Sigmoid colon (tissue), 7 donors: ENCODE data around the gene FMNL2. TPM values are rescaled to one million over a fixed set of nuclear protein-coding genes. Genes with fewer than 3 reads are reported as not detected.

ENCODE experiments used
- DNase-seq: peaks from one replicate; pipeline ENCODE4 v3.0.0-alpha.2; 2019
- H3K27ac ChIP-seq, 4 donors: fragments of 200-600 bp; sonication (generic); one replicate each; pipeline ENCODE4 v1.5.1; 2016 to 2019; ENCODE audit warnings: mild to moderate bottlenecking in 1 of 4
- H3K27me3 ChIP-seq, 3 donors: fragments of 200-600 bp; sonication (generic); one replicate each; pipeline ENCODE4 v1.5.1; 2019; ENCODE audit warnings: mild to moderate bottlenecking in 1 of 3
- H3K36me3 ChIP-seq, 4 donors: fragments of 200-600 bp; sonication (generic); one replicate each; pipeline ENCODE4 v1.5.1; 2016 to 2019
- H3K4me1 ChIP-seq, 4 donors: fragments of 200-600 bp; sonication (generic); one replicate each; pipeline ENCODE4 v1.5.1; 2017 to 2019
- H3K4me3 ChIP-seq, 4 donors: fragments of 200-600 bp; sonication (generic); one replicate each; pipeline ENCODE4 v1.5.1; 2017 to 2019; ENCODE audit warnings: mild to moderate bottlenecking in 2 of 4, moderate library complexity in 1 of 4
- H3K9me3 ChIP-seq, 4 donors: fragments of 200-600 bp in 3 of 4; sonication (generic) in 3 of 4; one replicate each; pipeline versions ENCODE4 v1.5.1 to v1.6.1; 2013 to 2019
- CTCF ChIP-seq, 4 experiments: fragments of 450-650 bp in 3 of 4; fragments of 200-600 bp in 1 of 4; IDR thresholded peaks; one replicate each; pipeline ENCODE4 v1.5.1; 2016 to 2019; ENCODE audit warnings: antibody characterized with exemption in 4 of 4, mild to moderate bottlenecking in 3 of 4, moderate library complexity in 2 of 4
- EP300 ChIP-seq, 4 donors: sonication (generic); formaldehyde crosslinking; IDR thresholded peaks; one replicate each; pipeline ENCODE4 v1.6.1; 2017; ENCODE audit warnings: antibody characterized with exemption in 4 of 4
- POLR2A ChIP-seq, 2 donors: fragments of 450-650 bp; IDR thresholded peaks; one replicate each; pipeline ENCODE4 v1.6.1; 2016; ENCODE audit warnings: antibody characterized with exemption in 2 of 2, mild to moderate bottlenecking in 2 of 2, moderate library complexity in 2 of 2
- POLR2AphosphoS5 ChIP-seq, 4 donors: sonication (generic); formaldehyde crosslinking; IDR thresholded peaks; one replicate each; pipeline ENCODE4 v1.6.1; 2017; ENCODE audit warnings: antibody characterized with exemption in 4 of 4
- WGBS, 2 donors: extraction: QIAGEN DNeasy Blood & Tissue Kit; methylation state at CpG; one replicate each; pipeline ENCODE4 v1.1.7; 2013; 5-methylcytosine and 5-hydroxymethylcytosine counted together
- intact Hi-C: fragments of 100-400 bp; cut with DNase I; formaldehyde crosslinking; loops from one replicate; pipeline ENCODE4 v1.15.1; 2023
- polyA plus RNA-seq, 3 donors: library from polyadenylated mRNA; stranded (reverse); fragments of 200-250 nt; gene quantifications; one replicate each; pipeline ENCODE4 v1.2.3, GENCODE V29; 2013
- total RNA-seq, 4 donors: library from RNA; depleted of rRNA; stranded (reverse); fragments of >200 nt; gene quantifications; one replicate each; pipeline ENCODE4 v1.1.0, GENCODE V29; 2016
- donor health status: healthy with polysubstance abuse.
- donor health status: Bipolar disorder and iron deficiency.
- donor health status: healthy.

Gene FMNL2
- total and polyA plus RNA-seq, 7 donors, result 9.4 to 30.5 (median 17.8) TPM

GRCh38 chr2:152454371-152454770, 119.4 kb downstream of the FMNL2 start:
- TF ChIP-seq POLR2A (IDR thresholded peaks at IDR 0.05), result no peak
- no peak for TF ChIP-seq CTCF (IDR thresholded peaks at IDR 0.05)
- no peak for TF ChIP-seq EP300 (IDR thresholded peaks at IDR 0.05)
- TF ChIP-seq POLR2AphosphoS5 (IDR thresholded peaks at IDR 0.05), result no peak
- Histone ChIP-seq H3K4me1 (no peaks in the 10 kb centered on the region), H3K4me3 (no peak overlapping the region), H3K36me3 (no peaks in the 10 kb centered on the region), H3K9me3 (no peaks in the 10 kb centered on the region), H3K27ac (no peak overlapping the region), H3K27me3 (no peaks in the 10 kb centered on the region)
- intact Hi-C loops, result no loop called here
- 90 to 94% methylated on average over 1 of the region's 1 CpG for WGBS, 2 donors
- DNase-seq, result no peak

GRCh38 chr2:152454960-152455359, 120.0 kb downstream of the FMNL2 start:
- TF ChIP-seq CTCF (IDR thresholded peaks at IDR 0.05), result no peak
- TF ChIP-seq EP300 (IDR thresholded peaks at IDR 0.05), result no peak
- TF ChIP-seq POLR2AphosphoS5 (IDR thresholded peaks at IDR 0.05), result no peak
- no peak for TF ChIP-seq POLR2A (IDR thresholded peaks at IDR 0.05)
- intact Hi-C loops, result no loop called here
- DNase-seq, result no peak

GRCh38 chr2:152455738-152456137, 120.8 kb downstream of the FMNL2 start:
- DNase-seq, result no peak
- intact Hi-C loops, result no loop called here

More at GRCh38 chr2:152454960-152455359, 120.0 kb downstream of the FMNL2 start:
- no peaks in the 10 kb centered on the region for H3K36me3 ChIP-seq
- WGBS, 2 donors, result 53 to 60% methylated on average over 1 of the region's 1 CpG
- no peak overlapping the region for H3K4me3 ChIP-seq
- no peaks in the 10 kb centered on the region for H3K27me3 ChIP-seq
- peaks cover 0 to 4% (median 0%) of the 10 kb centered on the region in 4 donors for H3K4me1 ChIP-seq
- no peak overlapping the region for H3K27ac ChIP-seq
- no peaks in the 10 kb centered on the region for H3K9me3 ChIP-seq

GRCh38 chr2:152456262-152456661, 121.3 kb downstream of the FMNL2 start:
- intact Hi-C loops, result no loop called here
- no peak overlapping the region for H3K27ac ChIP-seq
- 96 to 98% methylated on average over 3 of the region's 3 CpGs for WGBS, 2 donors
- no peak overlapping the region for H3K4me3 ChIP-seq
- H3K4me1 ChIP-seq, result peaks cover 0 to 5% (median 0%) of the 10 kb centered on the region in 4 donors
- no peaks in the 10 kb centered on the region for H3K9me3 ChIP-seq
- H3K27me3 ChIP-seq, result no peaks in the 10 kb centered on the region
- no peak for DNase-seq
- no peaks in the 10 kb centered on the region for H3K36me3 ChIP-seq
- no peak for TF ChIP-seq POLR2AphosphoS5 (IDR thresholded peaks at IDR 0.05)
- no peak for TF ChIP-seq CTCF (IDR thresholded peaks at IDR 0.05)
- TF ChIP-seq EP300 (IDR thresholded peaks at IDR 0.05), result no peak
- TF ChIP-seq POLR2A (IDR thresholded peaks at IDR 0.05), result no peak

More at GRCh38 chr2:152455738-152456137, 120.8 kb downstream of the FMNL2 start:
- Histone ChIP-seq H3K4me3 (no peak overlapping the region), H3K27ac (no peak overlapping the region), H3K9me3 (no peaks in the 10 kb centered on the region), H3K27me3 (no peaks in the 10 kb centered on the region), H3K4me1 (peaks cover 0 to 5% (median 0%) of the 10 kb centered on the region in 4 donors), H3K36me3 (no peaks in the 10 kb centered on the region)
- TF ChIP-seq CTCF (IDR thresholded peaks at IDR 0.05), result no peak
- no peak for TF ChIP-seq EP300 (IDR thresholded peaks at IDR 0.05)
- no peak for TF ChIP-seq POLR2AphosphoS5 (IDR thresholded peaks at IDR 0.05)
- TF ChIP-seq POLR2A (IDR thresholded peaks at IDR 0.05), result no peak
- WGBS, 2 donors, result 96 to 98% methylated on average over 6 of the region's 6 CpGs

GRCh38 chr2:152458441-152458940, 123.5 kb downstream of the FMNL2 start:
- no peaks in the 10 kb centered on the region for H3K9me3 ChIP-seq
- no peaks in the 10 kb centered on the region for H3K36me3 ChIP-seq
- peaks cover 0 to 5% (median 0%) of the 10 kb centered on the region in 4 donors for H3K4me1 ChIP-seq
- no peak overlapping the region for H3K4me3 ChIP-seq
- intact Hi-C loops, result no loop called here
- 85 to 90% methylated on average over 5 of the region's 5 CpGs for WGBS, 2 donors
- TF ChIP-seq POLR2AphosphoS5 (IDR thresholded peaks at IDR 0.05), result no peak
- TF ChIP-seq POLR2A (IDR thresholded peaks at IDR 0.05), result no peak
- TF ChIP-seq EP300 (IDR thresholded peaks at IDR 0.05), result no peak
- TF ChIP-seq CTCF (IDR thresholded peaks at IDR 0.05), result no peak
- DNase-seq, result no peak
- H3K27ac ChIP-seq, result no peak overlapping the region
- no peaks in the 10 kb centered on the region for H3K27me3 ChIP-seq
